Left ventricle myocardium superior (tissue), 1 donor: ENCODE results near the gene FUOM. TPM values are rescaled to one million over a fixed set of nuclear protein-coding genes. Genes with fewer than 3 reads are reported as not detected.

ENCODE experiments used
- ATAC-seq: fragments of 200-7000 bp; cut with Tn5 transposase; one replicate; pipeline ENCODE4 v1.9.1; 2020; ENCODE audit warnings: mild to moderate bottlenecking, moderate library complexity
- DNase-seq: peaks from one replicate; pipeline ENCODE4 v3.0.0-alpha.2; 2020
- intact Hi-C: fragments of 100-400 bp; cut with micrococcal nuclease; formaldehyde crosslinking; loops from one replicate; pipeline ENCODE4 v1.11.0; 2022
- microRNA-seq: library from miRNA; unstranded; fragments of <30 nt; microRNA quantifications from one replicate; pipeline ENCODE4 v1.2.0, GENCODE V29; 2020; ENCODE audit warnings: borderline number of aligned reads
- total RNA-seq: library from RNA; stranded (reverse); fragmentation: NEBNext Ultra II Directional; extraction: Animal tissue kit (Norgen Biotek cat#: 25700); gene quantifications from one replicate; pipeline ENCODE4 v1.2.1, GENCODE V29; 2021
- donor health status: DM: no; HTN: yes; CAD: no; lungs with severe emphysema.

FUOM gene
- total RNA-seq, 1 donor from 2014 or later: 9.3 TPM

- intact Hi-C loops: no loop called here
- DNase-seq (peak; percentile 83), ATAC-seq (peak; percentile 30)
Measured at GRCh38 chr10:133307776-133308420, 49.9 kb downstream of the FUOM start.

- intact Hi-C loops: no loop called here
- DNase-seq (no peak), ATAC-seq (no peak)
Measured at GRCh38 chr10:133306941-133307379, 50.9 kb downstream of the FUOM start.

GRCh38 chr10:133306097-133306476 is 51.7 kb downstream of the FUOM start:
- ATAC-seq: no peak
- no peak for DNase-seq
- intact Hi-C loops: no loop called here

Small RNAs within 50 kb of the gene (microRNA-seq; reads per million reads assigned to microRNA genes)
- gene MIR3944: not detected

Other genes starting within 250 kb of the FUOM start
- gene KNDC1, start 197.8 kb downstream of the FUOM start, total RNA-seq: 0.20 TPM
- gene UTF1, start 127.8 kb downstream of the FUOM start, total RNA-seq: not detected
- 0.99 TPM for gene VENTX, start 120.2 kb downstream of the FUOM start, total RNA-seq
- gene ADAM8, start 81.2 kb downstream of the FUOM start, total RNA-seq: 2.4 TPM
- gene TUBGCP2, start 49.1 kb downstream of the FUOM start, total RNA-seq: 42.6 TPM
- 45.1 TPM for gene ZNF511, start 49.1 kb downstream of the FUOM start, total RNA-seq
- not detected for gene CALY, start 21.1 kb downstream of the FUOM start, total RNA-seq
- not detected for gene PRAP1, start 10.6 kb downstream of the FUOM start, total RNA-seq
- gene ECHS1, start 15.3 kb upstream of the FUOM start, total RNA-seq: 226 TPM
- 2.8 TPM for gene PAOX, start 21.2 kb upstream of the FUOM start, total RNA-seq
- 20.9 TPM for gene MTG1, start 36.1 kb upstream of the FUOM start, total RNA-seq
- gene SPRN, start 66.6 kb upstream of the FUOM start, total RNA-seq: not detected
- 0.45 TPM for gene SCART1, start 95.9 kb upstream of the FUOM start, total RNA-seq
- gene CYP2E1, start 169.3 kb upstream of the FUOM start, total RNA-seq: 0.69 TPM
- 0.47 TPM for gene SYCE1, start 207.6 kb upstream of the FUOM start, total RNA-seq